Left lung (tissue), 10 donors: Measurements from ENCODE around the gene CCK. TPM values are rescaled to one million over a fixed set of nuclear protein-coding genes. Genes with fewer than 3 reads are reported as not detected.
A peak's percentile ranks its signal among the peaks of the same experiment; 100 is the strongest.

ENCODE experiments used
- ATAC-seq: fragments of 200-7000 bp; cut with Tn5 transposase; one replicate; pipeline ENCODE4 v1.9.1; 2020; ENCODE audit warnings: moderate library complexity
- DNase-seq, 4 donors: peaks; one replicate each; pipeline ENCODE4 v3.0.0-alpha.2; 2013 to 2020
- H3K27ac ChIP-seq, 2 donors: fragments of 200-600 bp; sonication (generic) in 1 of 2; one replicate each; pipeline versions ENCODE4 v1.5.0 to v1.8.0; 2020 to 2021
- H3K27me3 ChIP-seq, 2 donors: fragments of 200-600 bp; sonication (generic) in 1 of 2; one replicate each; pipeline versions ENCODE4 v1.5.0 to v1.8.0; 2020 to 2021
- H3K36me3 ChIP-seq, 2 donors: fragments of 200-600 bp; sonication (generic) in 1 of 2; one replicate each; pipeline versions ENCODE4 v1.5.0 to v1.8.0; 2020 to 2021
- H3K4me1 ChIP-seq, 2 donors: fragments of 200-600 bp; one replicate each; pipeline ENCODE4 v1.8.0; 2021
- H3K4me3 ChIP-seq, 2 donors: fragments of 200-600 bp; sonication (generic) in 1 of 2; one replicate each; pipeline versions ENCODE4 v1.5.0 to v1.8.0; 2020 to 2021; ENCODE audit warnings: mild to moderate bottlenecking in 1 of 2
- H3K9me3 ChIP-seq, 2 donors: fragments of 200-600 bp; sonication (generic) in 1 of 2; one replicate each; pipeline versions ENCODE4 v1.5.0 to v1.8.0; 2020 to 2021
- CTCF ChIP-seq, 2 donors: fragments of 200-600 bp; sonication (generic) in 1 of 2; IDR thresholded peaks; one replicate each; pipeline versions ENCODE4 v1.5.0 to v1.8.0; 2021; ENCODE audit warnings: antibody characterized with exemption in 2 of 2
- intact Hi-C, 2 donors: fragments of 100-400 bp; cut with DNase I; formaldehyde crosslinking; loops; one replicate each; pipeline versions ENCODE4 v1.11.2 to v1.14.2; 2022
- polyA plus RNA-seq, 6 donors: library from polyadenylated mRNA; unstranded; fragments of 120-200 nt; gene quantifications; one replicate each; pipeline ENCODE4 v1.2.1, GENCODE V29; 2013; ENCODE audit not compliant: insufficient read length in 6 of 6
- total RNA-seq, 2 donors: library from RNA; stranded (reverse); fragmentation: NEBNext Ultra II Directional; extraction: Animal tissue kit (Norgen Biotek cat#: 25700); gene quantifications; one replicate each; pipeline ENCODE4 v1.2.1, GENCODE V29; 2021
- donor health status: DM: no; HTN: yes; CAD: no.
- donor health status: DM: no; HTN: no; CAD: no.

Gene CCK
- total and polyA plus RNA-seq, 8 donors, result 0.76 TPM; not detected in 7

GRCh38 chr3:42263354-42264346, 2.3 kb downstream of the CCK start:
- H3K27me3 ChIP-seq, result peaks cover 43 to 88% of the 10 kb centered on the region in 2 donors
- H3K4me3 ChIP-seq, result peak overlapping the region in 1 of 2 donors; percentile 7
- intact Hi-C loops, result no loop called here
- H3K27ac ChIP-seq, result no peak overlapping the region
- no peak for TF ChIP-seq CTCF (IDR thresholded peaks at IDR 0.05)
- peaks cover 3 to 16% of the 10 kb centered on the region in 2 donors for H3K4me1 ChIP-seq
- no peaks in the 10 kb centered on the region for H3K9me3 ChIP-seq
- DNase-seq (no peak), ATAC-seq (peak; percentile 53)
- no peaks in the 10 kb centered on the region for H3K36me3 ChIP-seq

GRCh38 chr3:42262525-42262924, 3.5 kb downstream of the CCK start:
- intact Hi-C loops, result no loop called here
- H3K27me3 ChIP-seq, result peaks cover 43 to 77% of the 10 kb centered on the region in 2 donors
- no peak overlapping the region for H3K4me3 ChIP-seq
- DNase-seq (no peak), ATAC-seq (no peak)
- no peaks in the 10 kb centered on the region for H3K36me3 ChIP-seq
- peaks cover 3 to 16% of the 10 kb centered on the region in 2 donors for H3K4me1 ChIP-seq
- TF ChIP-seq CTCF (IDR thresholded peaks at IDR 0.05), result no peak
- H3K27ac ChIP-seq, result no peak overlapping the region
- no peaks in the 10 kb centered on the region for H3K9me3 ChIP-seq

GRCh38 chr3:42257007-42257406, 9.0 kb downstream of the CCK start:
- DNase-seq (no peak), ATAC-seq (no peak)
- Histone ChIP-seq H3K9me3 (no peaks in the 10 kb centered on the region), H3K36me3 (no peaks in the 10 kb centered on the region), H3K4me1 (no peaks in the 10 kb centered on the region), H3K27me3 (peaks cover 7 to 37% of the 10 kb centered on the region in 2 donors), H3K27ac (no peak overlapping the region), H3K4me3 (no peak overlapping the region)
- intact Hi-C loops, result no loop called here
- TF ChIP-seq CTCF (IDR thresholded peaks at IDR 0.05), result no peak

- ATAC-seq (no peak), DNase-seq (no peak)
- peaks cover 0 to 30% of the 10 kb centered on the region in 2 donors for H3K27me3 ChIP-seq
- no peaks in the 10 kb centered on the region for H3K36me3 ChIP-seq
- H3K9me3 ChIP-seq, result no peaks in the 10 kb centered on the region
- H3K27ac ChIP-seq, result no peak overlapping the region
- no peak overlapping the region for H3K4me3 ChIP-seq
- no peaks in the 10 kb centered on the region for H3K4me1 ChIP-seq
- TF ChIP-seq CTCF (IDR thresholded peaks at IDR 0.05), result no peak
- intact Hi-C loops, result no loop called here
Measured at GRCh38 chr3:42256135-42256819, 9.7 kb downstream of the CCK start.

- Histone ChIP-seq H3K27ac (no peak overlapping the region), H3K4me1 (no peaks in the 10 kb centered on the region), H3K27me3 (peaks cover 0 to 14% of the 10 kb centered on the region in 2 donors), H3K36me3 (no peaks in the 10 kb centered on the region), H3K9me3 (no peaks in the 10 kb centered on the region), H3K4me3 (no peak overlapping the region)
- intact Hi-C loops, result no loop called here
- ATAC-seq, result no peak
- DNase-seq, result no peak
- TF ChIP-seq CTCF (IDR thresholded peaks at IDR 0.05), result no peak
Measured at GRCh38 chr3:42254566-42254965, 11.4 kb downstream of the CCK start.
